ENCODE results near the gene HEYL. TPM values are rescaled to one million over a fixed set of nuclear protein-coding genes. Genes with fewer than 3 reads are reported as not detected.

HEYL gene
- total RNA-seq (2021) (0.17 and 0.35 TPM in 2 replicates), Bru-seq, nascent RNA (percentile 11 among the genes with signal in this experiment), BruChase-seq, experiment 1, labeled RNA remaining after a 2-hour chase (percentile 8 among the genes with signal in this experiment), BruChase-seq, experiment 2, labeled RNA remaining after a 6-hour chase (percentile 8 among the genes with signal in this experiment)
- long read RNA-seq: 0 reads

DNA sequence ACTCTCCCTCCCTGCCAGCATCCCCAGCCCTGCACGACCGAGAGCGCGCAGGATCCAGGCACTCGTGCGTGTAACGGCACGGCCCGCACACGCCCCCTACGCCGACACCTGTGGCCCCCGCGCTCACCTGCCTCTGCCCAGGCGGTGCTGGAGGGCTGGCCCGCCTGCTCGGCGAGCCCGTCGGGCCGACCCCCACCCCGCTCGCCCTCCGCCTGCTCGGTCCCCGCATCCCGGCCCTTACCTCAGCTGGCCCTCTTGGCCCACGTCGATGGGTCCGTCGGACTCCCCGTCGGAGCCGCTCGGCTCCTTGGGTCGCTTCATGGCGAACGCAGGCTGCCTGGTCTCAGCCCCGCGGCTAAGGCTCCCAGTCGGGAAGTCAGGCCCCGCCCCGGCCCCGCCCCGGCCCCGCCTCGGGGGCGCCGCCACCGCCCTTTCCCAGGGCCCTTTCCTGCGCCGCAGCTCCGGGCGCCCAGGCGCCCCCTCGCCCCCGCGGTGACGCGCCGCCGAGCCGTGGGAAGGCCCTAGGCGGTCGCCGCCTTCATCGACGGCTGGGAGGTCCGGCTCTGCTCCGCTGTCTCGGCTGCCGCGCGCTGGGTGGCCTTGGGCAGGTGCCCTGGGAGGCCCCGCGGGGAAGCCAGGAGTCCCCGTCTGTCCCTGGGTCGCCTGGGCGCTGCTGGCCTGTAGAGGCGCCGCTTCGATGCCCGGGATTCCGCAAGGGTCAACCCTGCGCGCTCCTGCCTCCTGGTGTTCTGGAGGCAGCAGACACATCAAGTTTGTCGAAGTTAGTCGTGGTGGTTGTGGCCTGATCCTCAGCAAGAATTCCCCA, at the start of gene HEYL:
Gene HEYL (minus strand): TSS at position 339 of the 826 bp plus-strand sequence. CDS start 18 bp downstream, at position 321.
- intact Hi-C loops (cut with micrococcal nuclease; ENCODE audit: unreplicated experiment): no loop called here
- H2AFZ ChIP-seq: no peak within 1 kb of the TSS
- BruUV-seq (replicated peaks): no TSS peak
- ChIA-PET POLR2A (ENCODE audit: unreplicated experiment) (no interaction called here), CTCF (interaction anchor here (0.6 kb wide), 1 partner anchor 1880 kb away, joined by 6 read pairs; no protein-coding TSS in a partner anchor)
- H3K4me1 ChIP-seq (replicated peaks; ENCODE audit: insufficient read depth): no peaks in the 10 kb centered on the region
- no peaks in the 10 kb centered on the region for H3K9me3 ChIP-seq (ENCODE audit: insufficient read depth, low read depth)
- H3K27ac ChIP-seq: no peak within 1 kb of the TSS
- no peaks in the 10 kb centered on the region for H4K20me1 ChIP-seq (ENCODE audit: insufficient read depth)
- no peaks in the 10 kb centered on the region for H3K9me2 ChIP-seq (ENCODE audit: insufficient read depth)
- no peaks in the 10 kb centered on the region for H3K36me3 ChIP-seq (ENCODE audit: low read depth)
- H3K4me3 ChIP-seq: no peak within 1 kb of the TSS
- TF ChIP-seq EZH2 (IDR thresholded peaks at IDR 0.05; ENCODE audit: low read depth): no peak
- TF ChIP-seq CTCF (conservative IDR thresholded peaks at IDR 0.05): no peak
- H3K79me2 ChIP-seq (ENCODE audit: low read depth): no peaks in the 10 kb centered on the region
- no peak within 1 kb of the TSS for H3K4me2 ChIP-seq
- peaks cover 23% of the 10 kb centered on the region for H3K27me3 ChIP-seq (ENCODE audit: insufficient read depth, low read depth)
- no peaks in the 10 kb centered on the region for H3F3A ChIP-seq (ENCODE audit: insufficient read depth, low read depth)
- DNase-seq: peak in 1 of 2 experiments; percentile 56

- Histone ChIP-seq H3K36me3 (ENCODE audit: low read depth) (no peaks in the 10 kb centered on the region), H3K79me2 (ENCODE audit: low read depth) (no peaks in the 10 kb centered on the region), H2AFZ (no peak overlapping the region), H4K20me1 (ENCODE audit: insufficient read depth) (no peaks in the 10 kb centered on the region), H3F3A (ENCODE audit: insufficient read depth, low read depth) (peaks cover 8% of the 10 kb centered on the region; the same call in 1 of the 2 replicates), H3K4me3 (no peak overlapping the region), H3K4me1 (replicated peaks; ENCODE audit: insufficient read depth) (peaks cover 15% of the 10 kb centered on the region), H3K4me2 (no peak overlapping the region), H3K27ac (no peak overlapping the region), H3K27me3 (ENCODE audit: insufficient read depth, low read depth) (peaks cover 3% of the 10 kb centered on the region; the same call in 1 of the 2 replicates), H3K9me2 (ENCODE audit: insufficient read depth) (no peaks in the 10 kb centered on the region), H3K9me3 (ENCODE audit: insufficient read depth, low read depth) (no peaks in the 10 kb centered on the region)
- BruUV-seq (replicated peaks): no TSS peak
- no peak for DNase-seq
- no peak for TF ChIP-seq CTCF (conservative IDR thresholded peaks at IDR 0.05)
- ChIA-PET CTCF (no interaction called here), POLR2A (ENCODE audit: unreplicated experiment) (no interaction called here)
- intact Hi-C loops (cut with micrococcal nuclease; ENCODE audit: unreplicated experiment): no loop called here
Measured at GRCh38 chr1:39689214-39689613, 49.8 kb upstream of the HEYL start.

- Histone ChIP-seq H3F3A (ENCODE audit: insufficient read depth, low read depth) (peaks cover 8% of the 10 kb centered on the region; the same call in 1 of the 2 replicates), H3K4me2 (no peak overlapping the region), H2AFZ (no peak overlapping the region), H3K36me3 (ENCODE audit: low read depth) (no peaks in the 10 kb centered on the region), H3K27me3 (ENCODE audit: insufficient read depth, low read depth) (peaks cover 3% of the 10 kb centered on the region; the same call in 1 of the 2 replicates), H3K27ac (no peak overlapping the region), H3K9me2 (ENCODE audit: insufficient read depth) (no peaks in the 10 kb centered on the region), H3K79me2 (ENCODE audit: low read depth) (no peaks in the 10 kb centered on the region), H3K4me3 (no peak overlapping the region), H4K20me1 (ENCODE audit: insufficient read depth) (no peaks in the 10 kb centered on the region), H3K4me1 (replicated peaks; ENCODE audit: insufficient read depth) (peaks cover 15% of the 10 kb centered on the region), H3K9me3 (ENCODE audit: insufficient read depth, low read depth) (no peaks in the 10 kb centered on the region)
- TF ChIP-seq CTCF (conservative IDR thresholded peaks at IDR 0.05) (no peak), EZH2 (IDR thresholded peaks at IDR 0.05; ENCODE audit: low read depth) (no peak)
- peak in 1 of 2 experiments; percentile 58 for DNase-seq
- ChIA-PET POLR2A (ENCODE audit: unreplicated experiment) (no interaction called here), CTCF (no interaction called here)
- BruUV-seq (replicated peaks): no TSS peak
- intact Hi-C loops (cut with micrococcal nuclease; ENCODE audit: unreplicated experiment): no loop called here
Measured at GRCh38 chr1:39688706-39689105, 49.3 kb upstream of the HEYL start.

All from PC-9 (cell line).